ENCODE measurements around the gene PRKCB. TPM values are rescaled to one million over a fixed set of nuclear protein-coding genes. Genes with fewer than 3 reads are reported as not detected.

The PRKCB gene
- total and polyA plus RNA-seq, 2 of the 8 experiments (the other 6 are each of a cell fraction or from before 2014, with no cell fraction given), result 7.1 to 12.1 TPM

- TF ChIP-seq POLR2A (IDR thresholded peaks at IDR 0.05; ENCODE audit: control extremely low read depth in 1 of 2, low read depth in 2 of 2, low read length in 2 of 2), result no peak
Observed at GRCh38 chr16:23976524-23976923, 140.7 kb downstream of the PRKCB start (continued).
